Measurements from ENCODE around the gene TRAPPC13. TPM values are rescaled to one million over a fixed set of nuclear protein-coding genes. Genes with fewer than 3 reads are reported as not detected.
"Not testable (repeated sequence)": the region's sequence is repeated elsewhere in the genome, so short reads cannot be mapped to it uniquely, and the experiment has no call there.

Gene TRAPPC13
- polyA plus RNA-seq, 1 experiment: 9.8 TPM

GRCh38 chr5:65674749-65675148 is 49.9 kb downstream of the TRAPPC13 start:
- Histone ChIP-seq H3K4me3 (ENCODE audit: low read depth, low read length) (no peak overlapping the region), H3K27me3 (ENCODE audit: control insufficient read depth, insufficient read depth, low read length) (no peaks in the 10 kb centered on the region), H3K36me3 (ENCODE audit: control insufficient read depth, insufficient read depth, low read length) (0 out of 2 replicates have a peak, but pooled peaks cover 1% of the 10 kb centered on the region)
- CTCF ChIA-PET: interaction anchor here (4.8 kb wide), 1 partner anchor 11 kb away, joined by 21 read pairs; no protein-coding TSS in a partner anchor
- no peak for TF ChIP-seq CTCF (IDR thresholded peaks at IDR 0.05; ENCODE audit: insufficient read depth, low read depth, low read length)
- DNase-seq (ENCODE audit: low read depth): no peak
- POLR2A ChIA-PET: no interaction called here

GRCh38 chr5:65676056-65676455 is 51.2 kb downstream of the TRAPPC13 start:
- not testable (repeated sequence) for DNase-seq (ENCODE audit: low read depth); H3K4me3 ChIP-seq (ENCODE audit: low read depth, low read length); H3K27me3 ChIP-seq (ENCODE audit: control insufficient read depth, insufficient read depth, low read length); H3K36me3 ChIP-seq (ENCODE audit: control insufficient read depth, insufficient read depth, low read length)
- POLR2A ChIA-PET: interaction anchor here (0.6 kb wide), 1 partner anchor 44 kb away, joined by 3 read pairs; no protein-coding TSS in a partner anchor
- CTCF ChIA-PET: interaction anchor here (4.8 kb wide), 1 partner anchor 12 kb away, joined by 21 read pairs; no protein-coding TSS in a partner anchor

GRCh38 chr5:65682148-65682547 is 57.3 kb downstream of the TRAPPC13 start:
- CTCF ChIA-PET: no interaction called here
- Histone ChIP-seq H3K36me3 (ENCODE audit: control insufficient read depth, insufficient read depth, low read length) (peaks cover 4% of the 10 kb centered on the region; the same call in 1 of the 2 replicates), H3K27me3 (ENCODE audit: control insufficient read depth, insufficient read depth, low read length) (no peaks in the 10 kb centered on the region), H3K4me3 (ENCODE audit: low read depth, low read length) (no peak overlapping the region)
- POLR2A ChIA-PET: no interaction called here
- TF ChIP-seq CTCF (IDR thresholded peaks at IDR 0.05; ENCODE audit: insufficient read depth, low read depth, low read length): no peak
- DNase-seq (ENCODE audit: low read depth): no peak

DNA sequence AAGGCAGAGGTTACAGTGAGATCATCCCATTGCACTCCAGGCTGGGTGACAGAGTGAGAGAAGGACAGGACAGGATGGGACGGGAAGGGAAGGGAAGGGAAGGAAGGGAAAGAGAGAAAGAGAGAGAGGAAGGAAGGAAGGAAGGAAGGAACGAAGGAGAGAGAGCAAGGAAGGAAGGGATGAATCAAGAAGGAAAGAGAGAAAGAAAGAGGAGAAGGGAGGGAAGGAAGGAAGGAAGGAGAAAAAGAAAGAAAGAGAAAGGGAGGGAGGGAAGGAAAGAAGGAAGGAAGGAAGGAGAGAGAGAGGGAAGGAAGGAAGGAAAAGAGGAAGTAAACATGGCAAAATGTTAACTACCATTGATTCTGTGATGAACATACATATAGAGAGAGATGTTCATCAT is 68.3 kb downstream of the TRAPPC13 start:
- no peak for TF ChIP-seq CTCF (IDR thresholded peaks at IDR 0.05; ENCODE audit: insufficient read depth, low read depth, low read length)
- DNase-seq (ENCODE audit: low read depth): no peak
- Histone ChIP-seq H3K36me3 (ENCODE audit: control insufficient read depth, insufficient read depth, low read length) (no peaks in the 10 kb centered on the region; the same call in 1 of the 2 replicates), H3K4me3 (ENCODE audit: low read depth, low read length) (no peak overlapping the region), H3K27me3 (ENCODE audit: control insufficient read depth, insufficient read depth, low read length) (no peaks in the 10 kb centered on the region)
- POLR2A ChIA-PET: no interaction called here
- CTCF ChIA-PET: interaction anchor here (1.5 kb wide), 1 partner anchor 8 kb away, joined by 3 read pairs; no protein-coding TSS in a partner anchor

DNA sequence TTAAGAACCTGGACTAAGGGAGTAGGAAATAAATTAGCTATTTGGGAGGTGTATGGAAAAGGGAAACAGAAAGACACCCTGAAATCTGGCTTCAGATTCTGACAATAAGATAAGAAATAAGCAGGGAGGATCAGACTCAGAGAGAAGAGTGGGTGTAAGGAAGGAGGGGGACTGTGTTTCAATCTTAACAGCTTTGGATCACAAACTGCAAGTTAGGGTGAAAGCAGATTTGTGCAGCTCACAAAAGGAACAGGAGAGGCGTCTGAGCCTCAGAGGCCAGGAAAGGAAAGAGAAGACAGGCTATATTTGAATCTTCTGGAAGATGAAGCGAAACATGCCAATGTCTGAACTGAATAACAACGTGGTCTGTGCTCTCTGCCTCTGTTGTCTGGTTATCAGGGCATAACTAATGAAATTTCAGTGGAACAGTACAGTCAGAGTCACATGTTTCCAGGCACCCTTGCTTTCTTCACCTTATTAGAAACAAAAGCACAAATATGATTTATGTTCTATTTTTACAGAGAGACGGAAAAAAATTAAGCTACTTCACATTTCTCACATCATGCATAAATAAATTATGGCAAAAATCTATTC is 70.4 kb downstream of the TRAPPC13 start:
- H3K4me3 ChIP-seq (ENCODE audit: low read depth, low read length): no peak overlapping the region
- H3K36me3 ChIP-seq (ENCODE audit: control insufficient read depth, insufficient read depth, low read length): no peaks in the 10 kb centered on the region; the same call in 1 of the 2 replicates
- TF ChIP-seq CTCF (IDR thresholded peaks at IDR 0.05; ENCODE audit: insufficient read depth, low read depth, low read length): no peak
- POLR2A ChIA-PET: no interaction called here
- CTCF ChIA-PET: no interaction called here
- H3K27me3 ChIP-seq (ENCODE audit: control insufficient read depth, insufficient read depth, low read length): no peaks in the 10 kb centered on the region
- DNase-seq (ENCODE audit: low read depth): no peak

DNA sequence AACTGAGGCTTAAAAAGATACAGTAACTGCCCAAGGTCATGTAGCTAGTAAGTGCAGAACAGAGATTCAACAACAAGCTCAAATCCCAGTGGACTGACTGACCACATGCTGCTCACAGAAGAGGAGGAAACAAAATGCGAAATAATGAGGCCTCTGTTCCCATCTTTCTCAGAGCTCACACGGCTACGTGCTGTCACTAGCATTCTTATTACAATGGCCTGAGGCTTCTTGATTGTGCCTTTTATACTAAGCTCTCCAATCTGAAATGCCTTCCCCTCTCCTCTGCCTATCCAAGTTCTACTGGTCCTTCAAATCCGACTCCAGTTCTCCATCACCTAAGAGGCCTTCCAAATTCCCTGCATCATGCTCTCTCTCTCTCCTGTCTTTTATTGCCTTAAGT is 71.1 kb downstream of the TRAPPC13 start:
- Histone ChIP-seq H3K27me3 (ENCODE audit: control insufficient read depth, insufficient read depth, low read length) (no peaks in the 10 kb centered on the region), H3K4me3 (ENCODE audit: low read depth, low read length) (no peak overlapping the region), H3K36me3 (ENCODE audit: control insufficient read depth, insufficient read depth, low read length) (no peaks in the 10 kb centered on the region; the same call in 1 of the 2 replicates)
- ChIA-PET POLR2A (no interaction called here), CTCF (no interaction called here)
- TF ChIP-seq CTCF (IDR thresholded peaks at IDR 0.05; ENCODE audit: insufficient read depth, low read depth, low read length): no peak
- no peak for DNase-seq (ENCODE audit: low read depth)
